ENCODE data around the gene ADGB.

DNA sequence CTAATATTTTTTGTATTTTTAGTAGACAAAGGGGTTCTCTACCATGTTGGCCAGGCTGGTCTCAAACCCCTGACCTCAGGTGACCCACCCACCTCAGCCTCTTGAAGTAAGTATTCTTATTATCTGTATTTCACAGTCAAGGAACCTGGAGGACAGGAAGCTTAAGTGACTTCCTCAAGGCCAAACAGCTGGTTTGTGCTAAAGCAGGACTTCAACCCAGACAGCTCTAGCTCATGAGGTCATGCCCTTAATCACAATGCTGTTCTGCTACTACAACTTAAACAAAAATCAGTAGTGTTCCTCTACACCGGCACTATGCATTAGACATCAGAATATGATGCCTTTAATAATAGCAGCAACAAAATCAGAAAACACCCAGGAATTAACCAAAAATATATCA lies 168.9 kb downstream of the ADGB start:
- no peak for TF ChIP-seq EZH2phosphoT487 (IDR thresholded peaks at IDR 0.05; ENCODE audit: borderline replicate concordance, low read length)
- TF ChIP-seq, protein P1, sequence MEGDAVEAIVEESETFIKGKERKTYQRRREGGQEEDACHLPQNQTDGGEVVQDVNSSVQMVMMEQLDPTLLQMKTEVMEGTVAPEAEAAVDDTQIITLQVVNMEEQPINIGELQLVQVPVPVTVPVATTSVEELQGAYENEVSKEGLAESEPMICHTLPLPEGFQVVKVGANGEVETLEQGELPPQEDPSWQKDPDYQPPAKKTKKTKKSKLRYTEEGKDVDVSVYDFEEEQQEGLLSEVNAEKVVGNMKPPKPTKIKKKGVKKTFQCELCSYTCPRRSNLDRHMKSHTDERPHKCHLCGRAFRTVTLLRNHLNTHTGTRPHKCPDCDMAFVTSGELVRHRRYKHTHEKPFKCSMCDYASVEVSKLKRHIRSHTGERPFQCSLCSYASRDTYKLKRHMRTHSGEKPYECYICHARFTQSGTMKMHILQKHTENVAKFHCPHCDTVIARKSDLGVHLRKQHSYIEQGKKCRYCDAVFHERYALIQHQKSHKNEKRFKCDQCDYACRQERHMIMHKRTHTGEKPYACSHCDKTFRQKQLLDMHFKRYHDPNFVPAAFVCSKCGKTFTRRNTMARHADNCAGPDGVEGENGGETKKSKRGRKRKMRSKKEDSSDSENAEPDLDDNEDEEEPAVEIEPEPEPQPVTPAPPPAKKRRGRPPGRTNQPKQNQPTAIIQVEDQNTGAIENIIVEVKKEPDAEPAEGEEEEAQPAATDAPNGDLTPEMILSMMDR (conservative IDR thresholded peaks at IDR 0.05; ENCODE audit: low read depth, low read length) = no peak
